ENCODE measurements around the gene ASNSD1.
A peak's percentile ranks its signal among the peaks of the same experiment; 100 is the strongest.

Gene ASNSD1

GRCh38 chr2:189661148-189661956 lies at the start of gene ASNSD1:
TSS of gene ASNSD1 (plus strand) at chr2:189661459. CDS start at chr2:189666133, 4,674 bp downstream.
- peak; percentile 99 to 100 for DNase-seq

GRCh38 chr2:189613077-189613636 lies 48.1 kb upstream of the ASNSD1 start:
- no peak for DNase-seq

- no peak for DNase-seq
These were observed 47.4 kb upstream of the ASNSD1 start for GRCh38 chr2:189613650-189614420.

GRCh38 chr2:189614585-189614984 lies 46.7 kb upstream of the ASNSD1 start:
- no peak for DNase-seq

GRCh38 chr2:189618197-189618596 lies 43.1 kb upstream of the ASNSD1 start:
- DNase-seq, result no peak

- DNase-seq, result no peak
These were observed 39.5 kb upstream of the ASNSD1 start for GRCh38 chr2:189621781-189622180.

GRCh38 chr2:189623049-189623448 lies 38.2 kb upstream of the ASNSD1 start:
- no peak for DNase-seq

GRCh38 chr2:189624648-189625355 lies 36.5 kb upstream of the ASNSD1 start:
- no peak for DNase-seq

- no peak for DNase-seq
These were observed 35.6 kb upstream of the ASNSD1 start for GRCh38 chr2:189625636-189626035.

GRCh38 chr2:189627789-189628188 lies 33.5 kb upstream of the ASNSD1 start:
- no peak for DNase-seq

GRCh38 chr2:189628817-189629530 lies 32.3 kb upstream of the ASNSD1 start:
- peak in 1 of 2 experiments; percentile 9 for DNase-seq

- no peak for DNase-seq
These were observed 31.5 kb upstream of the ASNSD1 start for GRCh38 chr2:189629531-189630453.

GRCh38 chr2:189631849-189632248 lies 29.4 kb upstream of the ASNSD1 start:
- DNase-seq, result no peak

GRCh38 chr2:189633392-189633811 lies 27.9 kb upstream of the ASNSD1 start:
- peak; percentile 4 to 25 for DNase-seq

GRCh38 chr2:189635353-189635752 lies 25.9 kb upstream of the ASNSD1 start:
- DNase-seq, result no peak

- DNase-seq, result no peak
These were observed 22.8 kb upstream of the ASNSD1 start for GRCh38 chr2:189638301-189639006.

- DNase-seq, result no peak
These were observed 22.2 kb upstream of the ASNSD1 start for GRCh38 chr2:189639007-189639609.

GRCh38 chr2:189641002-189641401 lies 20.3 kb upstream of the ASNSD1 start:
- no peak for DNase-seq

GRCh38 chr2:189641590-189641989 lies 19.7 kb upstream of the ASNSD1 start:
- no peak for DNase-seq

- DNase-seq, result no peak
These were observed 14.7 kb upstream of the ASNSD1 start for GRCh38 chr2:189646521-189646920.
